Left lung (tissue), 10 donors: ENCODE results near the gene SOBP. TPM values are rescaled to one million over a fixed set of nuclear protein-coding genes. Genes with fewer than 3 reads are reported as not detected.

ENCODE experiments used
- ATAC-seq: fragments of 200-7000 bp; cut with Tn5 transposase; one replicate; pipeline ENCODE4 v1.9.1; 2020; ENCODE audit warnings: moderate library complexity
- DNase-seq, 4 donors: peaks; one replicate each; pipeline ENCODE4 v3.0.0-alpha.2; 2013 to 2020
- H3K27ac ChIP-seq, 2 donors: fragments of 200-600 bp; sonication (generic) in 1 of 2; one replicate each; pipeline versions ENCODE4 v1.5.0 to v1.8.0; 2020 to 2021
- H3K27me3 ChIP-seq, 2 donors: fragments of 200-600 bp; sonication (generic) in 1 of 2; one replicate each; pipeline versions ENCODE4 v1.5.0 to v1.8.0; 2020 to 2021
- H3K36me3 ChIP-seq, 2 donors: fragments of 200-600 bp; sonication (generic) in 1 of 2; one replicate each; pipeline versions ENCODE4 v1.5.0 to v1.8.0; 2020 to 2021
- H3K4me1 ChIP-seq, 2 donors: fragments of 200-600 bp; one replicate each; pipeline ENCODE4 v1.8.0; 2021
- H3K4me3 ChIP-seq, 2 donors: fragments of 200-600 bp; sonication (generic) in 1 of 2; one replicate each; pipeline versions ENCODE4 v1.5.0 to v1.8.0; 2020 to 2021; ENCODE audit warnings: mild to moderate bottlenecking in 1 of 2
- H3K9me3 ChIP-seq, 2 donors: fragments of 200-600 bp; sonication (generic) in 1 of 2; one replicate each; pipeline versions ENCODE4 v1.5.0 to v1.8.0; 2020 to 2021
- CTCF ChIP-seq, 2 donors: fragments of 200-600 bp; sonication (generic) in 1 of 2; IDR thresholded peaks; one replicate each; pipeline versions ENCODE4 v1.5.0 to v1.8.0; 2021; ENCODE audit warnings: antibody characterized with exemption in 2 of 2
- intact Hi-C, 2 donors: fragments of 100-400 bp; cut with DNase I; formaldehyde crosslinking; loops; one replicate each; pipeline versions ENCODE4 v1.11.2 to v1.14.2; 2022
- polyA plus RNA-seq, 6 donors: library from polyadenylated mRNA; unstranded; fragments of 120-200 nt; gene quantifications; one replicate each; pipeline ENCODE4 v1.2.1, GENCODE V29; 2013; ENCODE audit not compliant: insufficient read length in 6 of 6
- total RNA-seq, 2 donors: library from RNA; stranded (reverse); fragmentation: NEBNext Ultra II Directional; extraction: Animal tissue kit (Norgen Biotek cat#: 25700); gene quantifications; one replicate each; pipeline ENCODE4 v1.2.1, GENCODE V29; 2021
- donor health status: DM: no; HTN: yes; CAD: no.
- donor health status: DM: no; HTN: no; CAD: no.

SOBP gene
- total and polyA plus RNA-seq, 8 donors = 6.5 to 11.1 (median 8.1) TPM

DNA sequence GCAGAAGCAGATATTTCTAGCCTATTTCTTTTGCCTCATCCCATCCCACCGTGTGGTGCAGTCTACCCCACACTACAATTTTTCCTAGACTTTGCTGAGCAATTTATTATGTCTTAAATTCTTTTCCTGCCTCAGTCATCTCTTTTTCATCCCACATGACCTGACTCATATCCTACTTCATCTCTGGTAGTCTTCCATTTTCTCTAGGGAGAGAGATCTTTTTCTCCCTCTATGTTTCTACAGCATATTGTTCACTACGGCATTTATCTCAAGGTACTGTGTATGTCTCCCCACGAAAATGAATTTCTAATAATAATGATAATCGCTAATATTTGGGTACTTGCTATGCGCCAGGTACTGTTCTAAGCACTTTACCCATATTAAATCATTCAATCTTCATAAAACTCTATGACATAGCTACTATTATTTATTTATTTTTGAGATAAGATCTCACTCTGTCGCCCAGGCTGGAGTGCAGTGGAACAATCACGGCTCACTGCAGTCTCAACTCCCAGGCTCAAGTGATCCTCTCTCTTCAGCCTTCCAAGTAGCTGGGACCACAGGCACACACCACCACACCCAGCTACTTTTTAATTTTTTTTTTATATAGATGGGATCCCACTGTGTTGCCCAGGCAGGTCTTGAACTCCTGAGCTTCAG is 46.2 kb upstream of the SOBP start:
- intact Hi-C loops = no loop called here
- Histone ChIP-seq H3K4me3 (no peak overlapping the region), H3K27me3 (no peaks in the 10 kb centered on the region), H3K27ac (no peak overlapping the region), H3K9me3 (peaks cover 0 to 25% of the 10 kb centered on the region in 2 donors), H3K4me1 (no peaks in the 10 kb centered on the region), H3K36me3 (peaks cover 0 to 3% of the 10 kb centered on the region in 2 donors)
- ATAC-seq = no peak
- no peak for TF ChIP-seq CTCF (IDR thresholded peaks at IDR 0.05)
- DNase-seq = no peak

GRCh38 chr6:107444277-107444676 is 45.6 kb upstream of the SOBP start:
- intact Hi-C loops = no loop called here
- H3K36me3 ChIP-seq = peaks cover 0 to 3% of the 10 kb centered on the region in 2 donors
- no peak for TF ChIP-seq CTCF (IDR thresholded peaks at IDR 0.05)
- H3K9me3 ChIP-seq = peaks cover 0 to 30% of the 10 kb centered on the region in 2 donors
- DNase-seq = no peak
- no peak overlapping the region for H3K27ac ChIP-seq
- H3K4me1 ChIP-seq = no peaks in the 10 kb centered on the region
- H3K4me3 ChIP-seq = no peak overlapping the region
- no peaks in the 10 kb centered on the region for H3K27me3 ChIP-seq
- no peak for ATAC-seq

DNA sequence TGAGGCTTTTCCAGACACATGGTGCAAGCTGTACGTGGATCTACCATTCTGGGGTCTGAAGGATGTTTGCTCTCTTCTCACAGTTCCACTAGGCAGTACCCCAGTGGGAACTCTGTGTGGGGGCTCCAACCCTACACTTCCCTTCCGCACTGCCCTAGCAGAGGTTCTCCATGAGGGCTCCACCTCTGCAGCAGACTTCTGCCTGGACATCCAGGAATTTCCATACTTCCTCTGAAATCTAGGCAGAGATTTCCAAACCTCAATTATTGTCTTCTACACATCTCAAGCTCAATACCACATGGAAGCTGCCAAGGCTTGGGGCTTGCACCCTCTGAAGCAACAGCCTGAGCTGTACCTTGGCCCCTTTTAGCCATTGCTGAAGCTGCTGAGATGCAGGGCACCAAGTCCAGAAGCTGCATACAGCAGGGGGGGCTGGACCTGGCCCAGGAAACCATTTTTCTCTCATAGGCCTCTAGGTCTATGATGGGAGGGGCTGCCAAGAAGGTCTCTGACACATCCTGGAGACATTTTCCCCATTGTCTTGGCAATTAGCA is 42.2 kb upstream of the SOBP start:
- TF ChIP-seq CTCF (IDR thresholded peaks at IDR 0.05) = no peak
- Histone ChIP-seq H3K9me3 (peaks cover 0 to 30% of the 10 kb centered on the region in 2 donors), H3K4me3 (no peak overlapping the region), H3K36me3 (peaks cover 0 to 3% of the 10 kb centered on the region in 2 donors), H3K27ac (no peak overlapping the region), H3K27me3 (no peaks in the 10 kb centered on the region), H3K4me1 (no peaks in the 10 kb centered on the region)
- intact Hi-C loops = no loop called here
- DNase-seq (no peak), ATAC-seq (no peak)

- ATAC-seq = no peak
- intact Hi-C loops = no loop called here
Measured at GRCh38 chr6:107448776-107449175, 41.1 kb upstream of the SOBP start.

More at GRCh38 chr6:107448776-107449175, 41.1 kb upstream of the SOBP start:
- no peak overlapping the region for H3K4me3 ChIP-seq
- peaks cover 0 to 3% of the 10 kb centered on the region in 2 donors for H3K36me3 ChIP-seq
- H3K27ac ChIP-seq = no peak overlapping the region
- no peaks in the 10 kb centered on the region for H3K27me3 ChIP-seq
- no peak for TF ChIP-seq CTCF (IDR thresholded peaks at IDR 0.05)
- DNase-seq = no peak
- no peaks in the 10 kb centered on the region for H3K4me1 ChIP-seq
- peaks cover 0 to 30% of the 10 kb centered on the region in 2 donors for H3K9me3 ChIP-seq
